Lower leg skin (tissue), 4 donors: Measurements from ENCODE around the gene ZFP36L2. TPM values are rescaled to one million over a fixed set of nuclear protein-coding genes. Genes with fewer than 3 reads are reported as not detected.

ENCODE experiments used
- DNase-seq, 2 donors: peaks; one replicate each; pipeline ENCODE4 v3.0.0-alpha.2; 2019; ENCODE audit warnings: low spot score in 2 of 2
- H3K4me3 ChIP-seq: fragments of 200-600 bp; sonication (generic); 2 replicates; pipeline ENCODE4 v1.5.1; 2017; ENCODE audit warnings: mild to moderate bottlenecking, low read depth; ENCODE audit not compliant: poor library complexity, severe bottlenecking
- POLR2A ChIP-seq, 2 donors: fragments of 450-650 bp; IDR thresholded peaks; one replicate each; pipeline ENCODE4 v1.6.1; 2016 to 2017; ENCODE audit warnings: antibody characterized with exemption in 2 of 2, mild to moderate bottlenecking in 1 of 2, moderate library complexity in 1 of 2
- WGBS, 2 donors: methylation state at CpG; one replicate each; pipeline ENCODE4 v1.1.5; 2018; 5-methylcytosine and 5-hydroxymethylcytosine counted together
- intact Hi-C: fragments of 100-400 bp; cut with DNase I; formaldehyde crosslinking; loops from one replicate; pipeline ENCODE4 v1.15.0; 2023; ENCODE audit warnings: low total_unique reads
- total RNA-seq, 4 donors: library from RNA; depleted of rRNA; stranded (reverse); fragments of >200 nt; gene quantifications; one replicate each; pipeline ENCODE4 v1.1.0, GENCODE V29; 2016
- TF ChIP-seq, protein P1 (sequence below), 3 donors: fragments of 450-650 bp; IDR thresholded peaks; one replicate each; pipeline ENCODE4 v1.5.1; 2016; ENCODE audit warnings: antibody characterized with exemption in 3 of 3, mild to moderate bottlenecking in 3 of 3, moderate library complexity in 2 of 3

The ZFP36L2 gene, protein sequence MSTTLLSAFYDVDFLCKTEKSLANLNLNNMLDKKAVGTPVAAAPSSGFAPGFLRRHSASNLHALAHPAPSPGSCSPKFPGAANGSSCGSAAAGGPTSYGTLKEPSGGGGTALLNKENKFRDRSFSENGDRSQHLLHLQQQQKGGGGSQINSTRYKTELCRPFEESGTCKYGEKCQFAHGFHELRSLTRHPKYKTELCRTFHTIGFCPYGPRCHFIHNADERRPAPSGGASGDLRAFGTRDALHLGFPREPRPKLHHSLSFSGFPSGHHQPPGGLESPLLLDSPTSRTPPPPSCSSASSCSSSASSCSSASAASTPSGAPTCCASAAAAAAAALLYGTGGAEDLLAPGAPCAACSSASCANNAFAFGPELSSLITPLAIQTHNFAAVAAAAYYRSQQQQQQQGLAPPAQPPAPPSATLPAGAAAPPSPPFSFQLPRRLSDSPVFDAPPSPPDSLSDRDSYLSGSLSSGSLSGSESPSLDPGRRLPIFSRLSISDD
- total RNA-seq = 100 to 1,000 TPM; 137 to 329 (median 147) TPM

DNA sequence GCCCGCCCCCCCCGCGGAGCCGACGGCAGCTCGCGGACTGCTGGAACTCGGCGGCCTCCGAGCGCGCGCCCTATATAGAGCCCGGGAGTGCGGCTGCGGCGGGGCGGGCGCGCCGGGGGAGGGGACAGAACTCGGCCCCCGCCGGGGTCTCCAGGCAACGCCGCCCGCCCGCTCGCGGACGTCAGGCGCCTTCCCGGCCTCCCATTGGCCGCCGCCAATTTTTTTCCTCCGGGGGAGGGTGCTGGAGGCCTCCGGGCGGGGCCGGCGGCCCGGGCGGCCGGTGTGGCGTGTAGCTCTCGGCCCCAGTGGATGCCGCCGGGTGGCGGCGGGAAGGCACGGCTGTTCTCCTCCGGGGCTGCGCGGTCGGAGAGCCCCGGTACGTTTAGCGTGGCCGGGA lies at the start of gene ZFP36L2:
Gene ZFP36L2 (minus strand): TSS at position 49 of the 397 bp plus-strand sequence. CDS start 291 bp downstream, outside the sequence.
- TF ChIP-seq, protein P1, sequence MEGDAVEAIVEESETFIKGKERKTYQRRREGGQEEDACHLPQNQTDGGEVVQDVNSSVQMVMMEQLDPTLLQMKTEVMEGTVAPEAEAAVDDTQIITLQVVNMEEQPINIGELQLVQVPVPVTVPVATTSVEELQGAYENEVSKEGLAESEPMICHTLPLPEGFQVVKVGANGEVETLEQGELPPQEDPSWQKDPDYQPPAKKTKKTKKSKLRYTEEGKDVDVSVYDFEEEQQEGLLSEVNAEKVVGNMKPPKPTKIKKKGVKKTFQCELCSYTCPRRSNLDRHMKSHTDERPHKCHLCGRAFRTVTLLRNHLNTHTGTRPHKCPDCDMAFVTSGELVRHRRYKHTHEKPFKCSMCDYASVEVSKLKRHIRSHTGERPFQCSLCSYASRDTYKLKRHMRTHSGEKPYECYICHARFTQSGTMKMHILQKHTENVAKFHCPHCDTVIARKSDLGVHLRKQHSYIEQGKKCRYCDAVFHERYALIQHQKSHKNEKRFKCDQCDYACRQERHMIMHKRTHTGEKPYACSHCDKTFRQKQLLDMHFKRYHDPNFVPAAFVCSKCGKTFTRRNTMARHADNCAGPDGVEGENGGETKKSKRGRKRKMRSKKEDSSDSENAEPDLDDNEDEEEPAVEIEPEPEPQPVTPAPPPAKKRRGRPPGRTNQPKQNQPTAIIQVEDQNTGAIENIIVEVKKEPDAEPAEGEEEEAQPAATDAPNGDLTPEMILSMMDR (IDR thresholded peaks at IDR 0.05) = no peak
- peak in 1 of 2 donors; percentile 99 for TF ChIP-seq POLR2A (IDR thresholded peaks at IDR 0.05)
- intact Hi-C loops = loop anchor here (10.0 kb wide), 3 partner anchors 252 to 282 kb away; no protein-coding TSS in a partner anchor
- WGBS, 2 donors = 0 to 3% methylated on average over 7 to 36 of the region's 58 CpGs
- peak; percentile 93 to 99 for DNase-seq
- peak within 1 kb of the TSS; percentile 93 for H3K4me3 ChIP-seq

DNA sequence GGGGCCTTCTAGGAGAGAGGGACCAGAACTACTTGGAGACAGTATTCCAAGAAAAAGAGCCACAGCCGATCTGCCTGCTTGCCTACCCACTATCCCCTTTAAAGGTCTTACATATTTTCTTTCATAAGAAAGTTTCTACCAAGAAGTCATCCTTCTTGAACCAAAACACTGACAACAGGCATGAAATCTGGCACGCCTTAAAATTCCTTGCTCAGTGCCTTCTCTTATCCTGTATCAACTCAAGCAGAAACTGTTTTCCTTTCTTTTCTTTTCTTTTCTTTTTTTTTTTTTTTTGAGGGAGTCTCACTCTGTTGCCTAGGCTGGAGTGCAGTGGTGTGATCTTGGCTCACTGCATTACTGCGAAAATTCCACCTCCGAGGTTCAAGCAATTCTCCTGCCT lies 48.3 kb upstream of the ZFP36L2 start:
- WGBS, 2 donors = 93 to 98% methylated on average over 4 of the region's 4 CpGs
- H3K4me3 ChIP-seq = no peak overlapping the region
- intact Hi-C loops = no loop called here
- DNase-seq = no peak
- no peak for TF ChIP-seq POLR2A (IDR thresholded peaks at IDR 0.05)

DNA sequence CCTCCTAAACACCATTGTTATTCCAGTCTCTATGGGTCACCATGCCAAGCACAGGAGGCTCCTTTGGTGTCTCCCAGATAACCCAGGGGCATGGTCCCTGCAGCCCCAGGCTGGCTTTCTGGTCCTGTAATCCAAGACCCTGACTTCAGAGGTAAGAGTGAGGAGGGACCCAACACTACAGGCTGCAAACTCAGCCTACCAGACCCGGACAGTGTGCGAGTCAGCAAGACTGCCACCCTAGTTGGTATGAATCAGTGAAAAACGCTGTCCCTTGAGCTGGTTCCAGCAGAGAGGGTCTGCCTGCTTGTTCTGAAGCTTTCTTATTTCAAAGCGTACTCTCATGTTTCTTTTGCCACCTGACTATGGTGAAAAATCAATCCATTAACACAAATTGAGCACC lies 47.6 kb upstream of the ZFP36L2 start:
- intact Hi-C loops = no loop called here
- WGBS, 2 donors = 86 to 93% methylated on average over 4 of the region's 4 CpGs
- no peak for DNase-seq
- no peak overlapping the region for H3K4me3 ChIP-seq
- TF ChIP-seq, protein P1 (IDR thresholded peaks at IDR 0.05) = no peak
- TF ChIP-seq POLR2A (IDR thresholded peaks at IDR 0.05) = no peak

DNA sequence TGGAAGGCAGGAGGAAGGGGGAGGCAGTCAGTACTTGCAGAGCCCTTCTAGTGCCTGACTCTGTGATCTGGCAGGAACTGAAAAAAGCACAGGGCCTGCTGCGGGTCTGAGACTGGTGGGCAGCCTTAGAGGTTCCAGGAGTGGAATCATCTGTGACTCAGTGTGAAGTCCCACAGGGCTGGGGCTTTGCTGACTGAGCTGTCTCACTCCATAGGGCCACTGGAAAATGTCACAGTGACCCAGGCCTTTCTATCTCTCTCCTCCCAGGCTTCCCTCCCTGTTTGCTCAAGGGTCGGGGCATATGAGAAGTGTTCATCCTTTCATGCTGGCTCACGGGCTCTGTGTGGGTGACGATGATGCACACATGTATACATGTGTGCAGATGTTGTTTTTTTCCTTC lies 47.1 kb upstream of the ZFP36L2 start:
- H3K4me3 ChIP-seq = no peak overlapping the region
- no peak for DNase-seq
- intact Hi-C loops = no loop called here
- TF ChIP-seq, protein P1 (IDR thresholded peaks at IDR 0.05) = no peak
- no peak for TF ChIP-seq POLR2A (IDR thresholded peaks at IDR 0.05)
- WGBS, 2 donors = 47 to 72% methylated on average over 4 of the region's 4 CpGs

DNA sequence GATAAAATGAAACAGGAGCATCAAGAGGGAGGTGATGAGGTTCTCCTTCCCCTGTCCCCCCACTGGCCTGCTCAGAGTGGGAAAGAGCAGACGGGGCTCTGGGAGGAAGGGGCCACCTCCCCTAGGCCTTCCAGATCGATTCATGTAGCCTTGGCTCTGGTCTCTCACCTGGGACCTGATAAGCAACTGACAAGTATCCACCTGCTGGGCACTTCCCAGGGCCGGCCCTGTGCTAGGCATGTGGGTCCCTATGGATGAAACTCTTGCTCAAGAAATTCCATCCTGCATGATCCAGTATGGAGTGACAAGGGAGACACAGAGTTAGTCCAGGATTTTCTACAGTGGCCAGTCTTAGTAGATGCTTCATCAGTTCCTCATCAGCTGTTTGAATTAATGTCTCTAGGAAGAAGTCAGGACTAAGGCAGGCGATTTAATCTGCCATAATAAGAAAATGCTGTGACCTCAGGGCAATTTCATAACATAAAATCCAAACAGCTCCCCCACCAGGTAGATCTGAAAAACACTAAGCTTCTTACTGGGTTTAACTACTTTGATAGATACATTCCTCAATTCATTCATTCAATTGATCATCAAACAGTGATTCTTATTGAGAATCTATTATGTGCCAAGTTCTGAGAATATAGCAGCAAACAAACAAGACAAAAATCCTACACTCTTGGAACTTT lies 44.7 kb upstream of the ZFP36L2 start:
- no peak for DNase-seq
- no peak for TF ChIP-seq POLR2A (IDR thresholded peaks at IDR 0.05)
- TF ChIP-seq, protein P1 (IDR thresholded peaks at IDR 0.05) = no peak
- WGBS, 2 donors = 78 to 84% methylated on average over 4 of the region's 4 CpGs
- no peak overlapping the region for H3K4me3 ChIP-seq
- intact Hi-C loops = no loop called here

DNA sequence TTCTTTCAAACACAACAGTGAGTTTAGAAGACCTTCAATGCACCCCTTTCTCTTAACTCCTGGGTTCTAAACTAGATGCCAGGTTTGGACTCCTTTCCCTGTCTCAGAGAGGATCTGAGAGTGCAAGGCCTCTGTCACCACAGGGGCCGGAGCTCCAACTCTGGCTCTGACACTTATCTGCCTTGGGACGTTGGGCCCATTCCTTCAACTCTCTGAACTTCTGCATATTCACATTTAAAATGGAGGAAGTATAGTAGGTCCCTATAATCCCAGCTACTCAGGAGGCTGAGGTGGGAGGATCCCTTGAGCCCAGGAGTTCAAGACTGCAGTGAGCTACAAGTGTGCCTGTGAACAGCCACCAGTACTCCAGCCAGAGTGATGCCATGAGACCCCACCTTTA lies 44.1 kb upstream of the ZFP36L2 start:
- no peak for DNase-seq
- no peak for TF ChIP-seq POLR2A (IDR thresholded peaks at IDR 0.05)
- TF ChIP-seq, protein P1 (IDR thresholded peaks at IDR 0.05) = no peak
- WGBS, 2 donors = 75 to 82% methylated on average over 2 of the region's 2 CpGs
- intact Hi-C loops = no loop called here
- H3K4me3 ChIP-seq = no peak overlapping the region
